Omental fat pad (tissue), 4 donors: ENCODE results near the gene GPX2. TPM values are rescaled to one million over a fixed set of nuclear protein-coding genes. Genes with fewer than 3 reads are reported as not detected.

Experiments
- ATAC-seq: fragments of 150-250 bp; one replicate; pipeline ENCODE4 v1.9.1; 2016; ENCODE audit warnings: mild to moderate bottlenecking, moderate library complexity; ENCODE audit not compliant: low FRiP score
- DNase-seq: peaks from one replicate; pipeline ENCODE4 v3.0.0-alpha.2; 2019; ENCODE audit warnings: low spot score
- CTCF ChIP-seq, 3 donors: fragments of 450-650 bp; IDR thresholded peaks; one replicate each; pipeline ENCODE4 v1.5.1; 2016 to 2017; ENCODE audit warnings: antibody characterized with exemption in 3 of 3, mild to moderate bottlenecking in 3 of 3, moderate library complexity in 2 of 3
- total RNA-seq, 4 donors: library from RNA; depleted of rRNA; stranded (reverse); fragments of >200 nt; gene quantifications; one replicate each; pipeline ENCODE4 v1.1.0, GENCODE V29; 2016

GPX2 gene
- total RNA-seq, 4 donors from 2014 or later, result not detected

- TF ChIP-seq CTCF (IDR thresholded peaks at IDR 0.05), result no peak
- DNase-seq, result no peak
- no peak for ATAC-seq
Measured at GRCh38 chr14:64934338-64934929, 8.1 kb downstream of the GPX2 start.

- TF ChIP-seq CTCF (IDR thresholded peaks at IDR 0.05), result no peak
- DNase-seq (no peak), ATAC-seq (no peak)
Measured at GRCh38 chr14:64932231-64932630, 10.3 kb downstream of the GPX2 start.

DNA sequence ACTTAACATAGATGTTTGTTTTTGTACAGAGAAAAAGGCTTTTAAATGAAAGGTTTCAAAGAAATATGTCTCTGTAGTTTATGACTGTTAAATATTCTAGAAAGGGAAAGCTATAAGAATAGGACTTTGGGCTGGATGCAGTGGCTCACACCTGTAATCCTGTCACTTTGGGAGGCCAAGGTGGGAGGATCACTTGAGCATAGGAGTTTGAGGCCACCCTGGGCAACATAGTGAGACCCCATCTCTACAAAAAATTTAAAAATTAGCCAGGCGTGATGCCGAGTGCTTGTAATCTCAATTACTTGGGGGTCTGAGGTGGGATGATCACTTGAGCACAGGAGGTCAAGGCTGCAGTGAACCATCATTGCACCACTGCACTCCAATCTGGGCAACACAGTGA is 11.4 kb downstream of the GPX2 start:
- DNase-seq, result no peak
- no peak for ATAC-seq
- no peak for TF ChIP-seq CTCF (IDR thresholded peaks at IDR 0.05)

DNA sequence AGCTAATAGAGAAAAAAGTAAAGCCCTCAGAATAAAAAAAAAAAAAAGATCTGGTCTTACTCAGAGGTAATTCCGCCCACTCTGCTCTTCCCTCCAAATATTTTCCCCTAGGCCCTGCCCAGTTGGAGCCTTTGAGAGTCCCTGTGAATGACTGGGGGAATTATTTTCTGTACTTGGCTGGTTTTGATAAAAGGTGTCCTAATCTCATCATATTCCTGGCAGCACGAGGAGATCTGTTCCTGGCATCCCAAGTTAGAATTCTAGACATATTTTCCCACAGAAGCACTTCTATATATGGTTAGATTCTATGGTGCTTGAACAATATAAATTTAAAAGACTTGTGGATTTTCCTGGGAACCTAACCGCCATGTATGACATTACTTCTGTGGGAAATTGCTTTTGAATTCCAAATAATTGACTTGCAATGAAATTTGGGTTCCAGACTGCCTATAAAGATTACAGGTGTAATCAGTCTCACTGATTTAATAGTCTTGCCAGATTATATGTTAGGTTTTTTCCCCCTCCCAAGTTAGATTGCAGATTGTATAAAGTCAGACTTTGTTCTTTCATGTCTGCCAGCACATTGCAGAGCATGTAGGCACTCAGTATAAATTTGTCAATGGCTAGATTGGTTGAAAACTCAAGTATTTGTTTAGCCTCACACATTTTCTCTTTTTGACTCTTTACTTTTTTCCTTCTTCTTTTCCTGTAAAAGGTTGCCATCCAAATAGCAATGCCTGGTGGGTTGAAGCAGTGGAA is 12.3 kb downstream of the GPX2 start:
- no peak for TF ChIP-seq CTCF (IDR thresholded peaks at IDR 0.05)
- DNase-seq, result no peak
- ATAC-seq, result peak; percentile 92

DNA sequence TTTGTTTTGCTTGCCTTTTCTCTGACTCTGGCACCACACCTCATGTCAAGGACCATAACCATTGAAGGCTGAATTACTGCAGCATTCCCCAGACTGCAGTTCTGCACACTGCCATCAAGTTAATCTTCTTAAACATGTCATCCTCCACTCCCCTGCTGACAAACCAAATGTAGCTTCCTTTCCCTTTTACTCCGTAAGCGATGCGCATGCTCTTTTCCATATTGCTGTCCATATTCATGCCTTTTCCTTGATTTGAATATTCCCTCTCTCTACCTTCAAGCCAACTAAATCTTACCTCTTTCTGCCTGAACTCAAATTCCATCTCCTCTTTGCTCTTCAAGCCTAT is 13.6 kb downstream of the GPX2 start:
- ATAC-seq (no peak), DNase-seq (no peak)
- no peak for TF ChIP-seq CTCF (IDR thresholded peaks at IDR 0.05)

DNA sequence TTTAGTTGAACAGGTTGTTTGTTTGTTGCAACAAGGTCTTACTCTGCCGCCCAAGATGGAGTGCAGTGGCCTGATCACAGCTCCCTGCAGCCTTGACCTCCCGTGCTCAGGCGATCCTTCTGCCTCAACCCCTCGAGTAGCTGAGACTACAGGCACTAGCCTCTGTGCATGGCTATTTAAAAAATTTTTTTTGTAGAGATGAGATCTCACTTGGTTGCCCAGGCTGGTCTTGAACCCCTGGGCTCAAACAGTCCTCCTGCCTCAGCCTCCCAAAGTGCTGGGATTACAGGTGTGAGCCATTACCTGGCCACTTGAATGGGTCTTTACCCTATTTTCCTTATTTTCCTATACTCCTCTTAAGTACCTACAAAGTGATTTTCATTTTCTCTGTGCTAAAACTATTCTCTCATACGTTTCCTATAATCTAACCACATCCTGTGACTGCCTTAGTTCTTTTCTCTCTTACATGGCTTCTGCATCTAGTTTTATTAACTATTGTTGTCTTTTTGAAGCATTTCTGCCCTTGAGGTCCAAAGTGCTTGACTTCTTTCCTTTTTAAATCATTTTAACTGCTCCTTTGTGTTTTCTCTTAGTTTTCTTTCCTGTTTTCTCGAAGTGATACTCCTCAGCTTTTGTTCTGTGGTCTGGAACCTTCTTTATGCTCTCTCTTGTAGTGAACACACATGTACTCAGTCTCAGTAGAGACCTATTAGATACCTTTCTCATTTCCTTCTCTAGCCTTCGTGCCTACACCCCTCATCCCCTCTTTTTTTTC is 14.1 kb downstream of the GPX2 start:
- ATAC-seq (no peak), DNase-seq (no peak)
- TF ChIP-seq CTCF (IDR thresholded peaks at IDR 0.05), result no peak
